HG03064 (cell line): ENCODE data around the gene IRX6.

Experiments used
- ATAC-seq: cut with Tn5 transposase; IDR thresholded peaks from one replicate; pipeline ENCODE4 v1.9.1; 2021; ENCODE audit warnings: low read depth; ENCODE audit not compliant: unreplicated experiment

Gene IRX6

DNA sequence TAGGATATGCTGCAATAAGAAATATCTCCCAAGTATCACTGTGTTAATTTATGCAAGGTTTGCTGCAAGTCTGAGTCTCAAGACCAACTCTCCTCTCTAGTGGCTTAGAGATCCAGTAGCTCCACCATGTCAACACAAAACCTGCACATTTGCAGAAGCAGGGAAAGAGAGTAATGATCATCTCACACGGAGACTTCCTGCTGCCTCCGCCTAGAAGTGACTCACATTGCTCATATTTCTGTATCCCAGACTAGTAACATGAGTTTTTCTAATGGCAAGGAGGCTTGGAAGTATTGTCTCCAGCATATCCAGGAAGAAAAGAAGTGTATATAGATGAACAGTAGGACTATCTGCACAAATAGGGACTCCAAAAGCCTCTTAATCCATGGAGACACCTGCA, 15.0 kb upstream of the IRX6 start:
- no peak for ATAC-seq

DNA sequence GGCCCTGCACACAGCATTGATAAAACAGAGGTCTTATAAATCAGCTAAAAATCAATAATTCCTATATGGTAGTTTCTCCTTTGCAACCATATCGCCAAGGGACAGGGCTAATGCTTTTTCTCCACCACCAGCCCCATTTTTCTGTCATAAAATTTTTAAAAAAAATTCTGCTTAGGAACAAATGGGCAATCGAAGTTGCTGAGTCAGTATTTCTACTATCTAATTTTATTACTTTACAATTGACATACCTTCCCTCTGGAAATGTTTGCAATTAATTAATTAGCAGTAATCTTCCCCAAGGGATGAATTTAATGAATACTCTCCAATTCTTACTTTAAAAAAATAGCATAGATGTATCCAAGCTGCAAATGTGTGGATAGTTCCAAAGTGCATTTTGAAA, 1.7 kb upstream of the IRX6 start:
- ATAC-seq, result no peak

DNA sequence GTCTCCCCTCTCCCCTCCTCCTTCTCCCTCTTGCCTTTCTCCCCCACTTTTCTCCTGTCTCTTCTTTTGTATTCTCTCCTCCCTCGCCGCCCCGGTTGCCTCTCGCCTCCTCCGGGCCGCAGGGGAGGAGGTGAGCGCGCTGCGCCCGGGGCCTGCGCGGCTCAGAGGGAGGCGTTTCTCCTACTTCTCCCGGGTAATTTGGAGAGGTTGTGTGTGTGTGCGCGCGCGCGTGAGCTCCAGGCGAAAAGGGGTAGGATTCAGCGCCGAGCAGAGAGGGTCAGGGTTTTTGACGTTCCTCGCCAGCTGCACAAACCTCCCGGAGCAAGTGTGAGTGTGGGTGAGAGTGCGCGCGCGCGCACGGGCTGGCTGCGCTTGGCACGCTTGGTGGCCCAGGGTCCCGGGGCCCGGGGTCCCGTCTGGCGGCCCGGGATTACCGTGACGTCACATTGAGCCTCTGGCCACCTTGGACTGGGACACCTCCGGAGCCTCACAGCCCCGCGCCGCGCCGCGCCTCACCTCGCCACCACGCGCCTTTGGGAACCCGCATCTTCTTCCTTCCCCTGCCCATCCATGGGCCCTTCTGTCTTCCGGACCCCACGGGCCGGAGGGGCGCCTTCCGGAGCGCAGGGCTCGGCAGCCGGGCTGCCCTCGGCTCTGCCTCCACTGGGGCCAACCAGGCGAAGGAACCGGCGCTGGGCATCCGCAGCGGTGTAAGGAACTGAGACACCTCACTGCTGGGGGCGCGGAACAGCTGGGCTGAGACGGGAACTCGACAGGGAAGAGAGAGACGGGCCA, 479 bp downstream of the IRX6 start:
- ATAC-seq, result no peak

DNA sequence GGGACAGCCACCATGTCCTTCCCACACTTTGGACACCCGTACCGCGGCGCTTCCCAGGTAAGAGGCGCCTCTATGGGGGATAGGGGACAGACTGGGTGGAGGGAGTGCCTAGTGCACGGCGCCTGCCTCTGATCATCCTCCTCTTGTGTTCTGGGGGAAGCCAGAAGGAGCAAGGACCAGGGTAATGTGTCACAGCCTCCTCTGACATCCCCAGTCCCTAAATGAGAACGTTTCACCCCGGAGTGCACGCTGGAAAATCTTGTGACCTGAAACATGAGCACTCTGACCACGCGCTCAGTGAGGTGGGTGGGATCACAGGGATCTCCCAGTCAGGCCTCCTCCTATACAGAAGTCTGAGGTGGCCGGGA, 1.1 kb downstream of the IRX6 start:
- no peak for ATAC-seq

DNA sequence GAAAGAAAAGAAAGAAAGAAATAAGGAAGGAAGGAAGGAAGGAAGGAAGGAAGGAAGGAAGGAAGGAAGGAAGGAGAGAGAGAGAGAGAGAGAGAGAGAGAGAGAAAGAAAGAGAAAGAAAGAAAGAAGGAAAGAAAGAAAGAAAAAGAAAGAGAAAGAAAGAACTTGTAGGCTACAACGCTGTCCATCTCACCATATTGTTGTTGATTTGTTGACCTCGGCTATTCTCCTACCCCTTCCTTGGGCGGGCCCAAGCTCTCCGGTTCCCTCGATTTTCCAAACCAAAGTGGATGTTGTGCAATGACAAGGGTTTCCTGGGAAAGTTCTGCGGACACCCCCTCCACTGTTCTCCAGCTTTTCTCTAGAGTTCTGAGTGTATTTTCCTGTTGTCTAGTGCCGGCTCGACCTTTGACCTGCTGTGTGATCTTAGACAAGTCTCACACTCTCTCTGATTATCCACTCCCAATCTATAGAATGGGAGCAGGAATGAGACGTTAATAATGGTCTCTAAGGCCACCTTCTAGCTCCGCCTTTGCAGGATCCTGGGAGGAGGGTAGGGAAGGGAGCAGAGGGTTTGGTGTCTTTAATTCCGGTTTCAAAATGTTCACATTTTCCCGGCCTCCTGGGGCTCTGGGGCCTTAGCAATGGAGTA, 1.6 kb downstream of the IRX6 start:
- no peak for ATAC-seq

DNA sequence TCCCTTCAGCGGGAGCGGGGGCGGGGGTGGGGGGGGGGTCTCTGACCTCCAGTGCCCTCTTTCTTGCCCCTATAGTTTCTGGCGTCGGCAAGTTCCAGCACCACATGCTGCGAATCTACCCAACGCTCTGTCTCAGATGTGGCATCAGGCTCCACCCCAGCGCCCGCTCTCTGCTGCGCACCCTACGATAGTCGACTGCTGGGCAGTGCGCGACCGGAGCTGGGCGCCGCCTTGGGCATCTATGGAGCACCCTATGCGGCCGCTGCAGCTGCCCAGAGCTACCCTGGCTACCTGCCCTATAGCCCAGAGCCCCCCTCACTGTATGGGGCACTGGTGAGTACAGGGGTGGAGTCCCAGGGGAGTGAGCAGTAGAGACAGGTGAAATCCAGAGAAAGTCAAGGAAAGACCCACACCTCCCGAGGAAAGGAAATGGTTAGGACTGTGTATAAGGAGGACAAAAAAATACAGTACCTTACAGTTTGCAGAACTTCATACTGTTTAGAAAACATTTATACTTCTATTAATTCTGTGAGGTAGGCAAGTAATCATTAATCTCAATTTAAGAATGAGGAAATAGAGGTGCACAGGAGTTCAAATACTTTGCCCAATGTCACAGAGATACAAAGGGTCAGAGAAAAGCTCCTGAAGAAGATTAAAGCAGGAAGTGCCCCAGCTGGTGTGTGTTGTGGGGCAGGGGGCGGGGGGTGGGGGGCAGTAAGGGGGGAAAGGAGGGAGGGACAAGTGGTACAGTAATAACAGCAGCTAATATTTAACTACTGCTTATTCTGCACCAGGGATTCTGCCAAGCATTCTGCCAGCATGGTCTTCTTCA, 2.5 kb downstream of the IRX6 start:
- no peak for ATAC-seq

DNA sequence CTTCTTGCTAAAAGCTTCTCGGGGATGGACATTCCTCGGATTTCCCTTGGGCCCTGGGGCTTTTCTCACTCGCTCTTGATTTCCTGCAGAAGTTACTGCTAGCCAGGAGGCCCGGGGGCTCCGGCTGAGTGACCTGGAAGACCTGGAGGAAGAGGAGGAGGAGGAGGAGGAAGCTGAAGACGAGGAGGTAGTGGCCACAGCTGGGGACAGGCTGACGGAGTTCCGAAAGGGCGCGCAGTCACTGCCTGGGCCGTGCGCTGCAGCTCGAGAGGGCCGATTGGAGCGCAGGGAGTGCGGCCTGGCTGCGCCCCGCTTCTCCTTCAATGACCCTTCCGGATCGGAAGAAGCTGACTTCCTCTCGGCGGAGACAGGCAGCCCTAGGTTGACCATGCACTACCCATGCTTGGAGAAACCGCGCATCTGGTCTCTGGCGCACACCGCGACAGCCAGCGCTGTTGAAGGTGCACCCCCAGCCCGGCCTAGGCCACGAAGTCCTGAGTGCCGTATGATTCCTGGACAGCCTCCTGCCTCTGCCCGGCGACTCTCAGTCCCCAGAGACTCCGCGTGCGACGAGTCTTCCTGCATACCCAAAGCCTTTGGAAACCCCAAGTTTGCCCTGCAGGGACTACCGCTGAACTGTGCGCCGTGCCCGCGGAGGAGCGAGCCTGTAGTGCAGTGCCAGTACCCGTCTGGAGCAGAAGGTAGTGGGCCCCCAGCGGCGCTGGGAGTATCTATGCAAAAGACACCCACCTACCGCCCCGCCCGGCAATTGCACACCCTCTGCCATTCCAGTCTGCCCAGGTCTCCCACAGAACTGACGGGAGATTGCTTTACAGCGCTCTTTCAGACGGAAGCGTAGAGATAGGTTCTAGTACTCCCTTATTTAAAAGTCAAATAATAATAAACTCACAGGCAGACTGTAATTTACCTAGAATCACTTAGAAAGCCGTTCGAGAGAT, 4.9 kb downstream of the IRX6 start:
- no peak for ATAC-seq

DNA sequence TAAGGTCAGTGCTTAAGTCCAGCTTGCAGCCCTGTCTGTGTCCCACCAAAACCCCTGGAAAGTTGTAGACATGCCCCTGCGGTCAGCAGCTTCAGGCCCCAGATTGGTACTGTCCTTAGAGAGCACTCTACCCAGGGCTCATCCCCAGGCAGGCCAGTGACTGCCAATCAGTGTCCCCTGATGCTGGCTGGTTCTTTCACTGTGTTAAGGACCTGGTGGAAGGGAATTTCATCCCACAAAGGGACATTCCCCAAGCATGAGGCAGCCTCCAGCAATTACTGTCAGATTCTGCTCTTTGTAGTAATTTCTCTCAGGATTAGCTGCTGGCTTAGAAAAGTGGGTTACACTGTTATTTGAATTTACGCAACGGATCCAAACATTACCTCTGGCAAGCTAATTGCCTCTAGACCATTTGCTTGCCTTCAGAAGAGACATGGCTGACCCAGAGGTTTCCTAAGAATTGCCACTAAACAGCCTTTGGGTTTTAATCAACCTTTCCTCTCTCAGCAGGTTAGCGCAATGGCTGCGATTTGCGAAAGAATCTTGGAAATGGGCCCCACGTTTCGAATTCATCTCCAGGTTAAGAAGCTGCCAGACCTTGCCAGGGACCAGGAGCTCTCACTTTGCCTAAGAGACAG, 5.9 kb downstream of the IRX6 start:
- no peak for ATAC-seq

DNA sequence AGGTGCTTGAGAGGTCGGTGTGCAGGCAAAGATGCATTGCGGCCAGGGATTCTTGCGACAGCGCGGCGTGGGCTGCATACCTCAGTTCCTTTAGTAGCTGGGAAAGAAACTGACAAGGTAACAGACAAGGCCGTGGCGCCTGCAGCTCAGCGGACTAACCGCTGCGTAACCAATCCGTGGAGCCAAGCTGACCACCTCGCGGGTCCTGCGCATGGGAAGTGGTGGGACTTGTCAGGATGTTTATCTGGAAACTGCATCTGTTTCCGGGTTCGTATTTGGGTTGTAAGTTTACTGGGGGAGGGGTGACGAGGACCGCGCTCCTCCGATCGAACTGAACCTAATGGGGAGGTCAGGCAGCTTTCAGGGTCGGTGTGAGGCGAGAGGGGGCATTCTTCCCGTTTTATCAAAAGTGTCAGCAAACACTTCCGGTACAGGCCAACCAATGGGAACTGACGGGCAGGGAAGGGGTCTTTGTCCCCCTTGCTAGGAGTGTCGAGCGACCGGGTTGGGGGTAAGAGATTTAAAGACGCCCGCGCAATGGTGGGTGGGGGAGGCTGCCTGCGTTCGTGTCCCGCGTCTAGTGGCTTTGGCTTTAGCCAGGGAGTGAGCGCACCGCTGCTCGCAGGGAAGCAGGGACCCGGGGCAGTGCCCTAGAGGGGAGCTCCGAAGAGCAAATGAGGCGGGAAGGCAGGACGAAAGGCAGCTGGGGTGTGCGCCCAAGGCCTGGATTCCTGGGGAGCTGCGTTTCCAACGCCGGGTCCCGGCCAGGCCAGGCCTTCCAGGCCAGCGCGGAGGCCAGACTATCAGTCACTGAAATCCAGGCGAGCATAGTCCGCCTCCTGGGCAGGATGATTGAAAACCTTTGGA, 7.0 kb downstream of the IRX6 start:
- ATAC-seq, result no peak

DNA sequence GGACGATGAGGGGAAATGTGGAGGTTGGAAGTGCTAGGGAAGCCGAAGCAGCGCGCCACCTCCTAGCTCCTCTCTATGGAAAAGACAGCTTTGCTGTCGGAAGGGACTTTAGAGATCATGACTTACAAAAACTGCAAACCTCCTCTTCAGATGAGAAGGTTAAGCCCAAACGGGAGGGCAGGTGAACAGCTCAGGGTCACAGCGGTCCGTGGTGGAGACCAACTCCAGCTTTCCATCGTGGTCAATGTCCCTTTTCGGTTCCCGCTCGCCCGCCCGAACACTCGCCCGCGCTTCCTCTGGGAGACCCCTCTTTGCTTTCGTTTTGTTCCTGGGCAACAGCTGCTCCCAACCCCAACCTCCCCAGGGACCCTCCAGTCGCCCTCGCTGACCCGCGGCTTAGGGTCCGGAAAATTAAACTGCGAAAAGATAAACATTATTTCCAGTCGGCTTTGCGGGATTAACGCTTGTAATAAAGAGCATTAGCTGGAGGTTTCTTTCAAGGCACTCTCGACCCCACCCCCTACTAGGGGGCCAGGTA, 7.7 kb downstream of the IRX6 start:
- no peak for ATAC-seq

DNA sequence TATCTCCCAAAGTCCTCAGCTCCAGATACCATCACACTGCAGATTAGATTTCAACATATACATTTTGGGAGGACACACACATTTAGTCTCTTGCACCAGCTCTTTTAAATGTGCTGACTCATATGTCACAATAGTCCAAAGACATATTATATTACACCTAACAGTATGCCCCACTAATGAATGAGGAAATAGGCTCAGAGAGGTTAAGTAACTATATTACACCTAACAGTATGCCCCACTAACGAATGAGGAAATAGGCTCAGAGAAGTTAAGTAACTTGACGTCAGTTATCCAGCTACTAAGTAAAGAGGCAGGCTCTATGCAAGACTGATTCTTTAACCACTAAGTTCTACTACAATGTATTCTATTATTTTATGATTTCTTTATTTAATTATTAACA, 9.7 kb downstream of the IRX6 start:
- ATAC-seq, result no peak

DNA sequence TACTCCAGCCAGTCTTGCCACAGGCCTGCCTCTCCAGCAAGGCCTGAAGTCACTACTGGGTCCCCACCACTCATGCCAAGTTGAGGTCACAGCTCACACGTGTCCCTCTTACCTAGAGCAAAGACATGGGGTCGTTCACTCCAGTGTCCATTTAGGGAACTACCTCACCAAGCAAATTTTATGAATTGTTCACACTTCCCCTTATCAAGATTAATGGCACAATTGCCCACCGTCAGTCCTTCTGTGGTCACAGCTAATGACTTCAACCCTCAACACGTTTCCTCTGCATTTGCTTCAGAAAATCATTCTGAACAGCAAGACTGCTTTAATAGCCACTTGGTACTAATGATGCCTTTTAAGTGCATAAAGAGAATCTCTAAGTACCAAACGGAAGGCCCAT, 14.6 kb downstream of the IRX6 start:
- ATAC-seq, result no peak

DNA sequence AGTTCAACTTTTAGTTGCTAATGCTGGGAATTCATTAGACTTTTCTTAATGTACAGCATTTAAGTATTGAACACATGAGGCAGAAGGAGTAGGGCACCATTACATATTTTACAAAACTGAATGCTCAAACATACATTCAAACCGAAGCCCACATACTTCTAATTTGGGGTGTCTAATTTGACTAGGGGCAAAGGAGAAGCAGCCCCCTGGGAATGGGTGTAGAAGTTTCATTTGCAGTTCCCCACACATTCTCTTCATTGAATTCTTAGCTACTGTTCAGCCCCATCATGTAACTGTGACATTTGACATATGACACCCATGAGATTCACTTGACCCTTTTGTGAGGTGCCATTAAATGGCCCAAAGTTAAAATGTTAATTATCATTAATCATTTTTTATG, 16.4 kb downstream of the IRX6 start:
- ATAC-seq, result no peak

DNA sequence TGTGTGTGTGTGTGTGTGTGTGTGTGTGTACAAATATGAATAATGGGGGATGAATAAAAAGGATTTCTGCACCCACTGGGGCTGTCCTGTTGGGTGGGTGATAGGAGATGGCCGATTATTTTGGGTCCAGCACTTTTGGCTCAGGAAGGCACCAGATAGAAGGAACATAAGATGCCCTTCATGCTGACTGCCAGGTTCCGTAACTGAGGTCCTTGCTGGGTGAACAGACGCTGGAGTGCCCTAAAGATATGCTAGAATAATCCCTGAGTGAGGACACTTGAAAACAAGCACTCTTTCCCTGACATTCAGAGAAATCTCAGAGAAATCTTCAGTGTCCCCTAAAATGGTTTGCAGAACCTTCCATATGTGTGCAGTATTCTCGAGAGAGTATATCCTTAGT, 17.7 kb downstream of the IRX6 start:
- no peak for ATAC-seq

DNA sequence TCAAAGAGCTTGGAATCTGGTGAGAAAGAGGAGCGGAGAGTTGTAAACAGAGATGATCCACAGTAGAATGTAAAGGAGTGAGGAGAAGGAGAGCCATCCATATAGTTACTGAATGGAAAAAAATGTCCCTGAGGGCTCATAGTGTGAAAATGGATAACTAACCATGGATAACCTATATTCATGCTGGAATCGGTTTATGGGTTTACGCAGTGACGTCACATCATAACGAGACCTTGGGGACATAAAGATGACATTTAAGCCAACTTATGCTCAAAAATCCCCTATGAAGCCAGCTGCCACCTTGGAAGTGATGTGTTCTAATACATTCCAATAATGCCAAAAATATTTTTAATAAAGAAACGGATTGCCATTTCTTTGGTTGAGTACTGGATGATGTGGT, 22.5 kb downstream of the IRX6 start:
- ATAC-seq, result no peak

DNA sequence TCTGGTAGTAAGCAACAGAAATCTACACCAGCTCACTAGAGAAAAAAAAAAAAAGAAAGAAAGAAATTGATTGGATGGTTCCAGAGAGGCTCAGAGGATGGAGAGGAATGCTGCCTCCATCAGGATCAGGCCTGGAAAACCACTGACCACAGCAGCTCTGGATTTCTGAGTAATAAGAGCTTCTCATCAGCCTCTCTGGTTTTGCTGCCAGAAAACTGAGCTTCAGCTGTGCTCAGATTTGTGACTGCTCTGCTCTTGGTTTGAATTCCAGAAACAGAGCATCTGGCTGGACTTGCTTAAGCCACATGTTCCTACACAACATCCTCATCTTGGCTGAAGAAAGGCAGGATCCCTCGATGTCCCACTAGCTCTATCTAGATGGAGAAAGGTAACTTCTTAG, 25.9 kb downstream of the IRX6 start:
- ATAC-seq, result no peak

DNA sequence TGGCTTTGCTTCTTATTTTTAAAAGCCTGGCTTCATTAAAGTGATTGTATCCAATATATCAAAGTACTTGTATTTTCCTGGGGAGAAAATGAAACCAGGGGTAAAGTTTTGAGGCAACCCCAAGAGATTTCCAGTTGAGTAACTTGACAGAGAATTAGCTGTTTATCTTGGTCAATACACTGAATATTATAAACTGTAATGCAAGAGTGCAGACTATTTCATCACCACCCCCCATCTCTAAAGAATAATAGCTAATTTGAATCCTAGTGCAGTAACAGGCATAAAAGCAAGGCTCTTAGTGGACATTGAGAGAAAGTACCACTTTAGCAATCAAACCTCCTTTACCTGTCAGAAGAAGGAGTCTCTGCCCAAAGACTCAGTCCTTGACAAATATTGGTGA, 27.0 kb downstream of the IRX6 start:
- ATAC-seq, result no peak

DNA sequence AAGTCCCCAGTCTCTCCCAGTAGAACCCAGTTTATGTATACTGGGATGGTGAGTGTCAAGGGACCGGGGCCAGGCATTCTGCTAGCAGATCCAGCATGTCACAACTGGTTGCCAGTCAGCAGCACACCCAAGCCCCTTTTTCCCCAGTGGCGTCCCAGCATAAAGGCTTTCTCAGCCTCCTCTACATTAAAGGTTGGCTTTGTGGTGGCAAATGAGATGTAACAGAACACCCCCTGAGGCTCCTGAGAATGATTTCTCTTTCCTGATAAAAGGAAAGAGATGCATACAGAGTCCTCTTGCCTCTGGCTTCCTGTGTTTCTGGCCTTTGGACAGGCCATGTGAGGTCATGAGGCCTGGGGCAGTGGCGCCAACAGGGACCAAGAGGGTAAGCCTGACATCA, 27.9 kb downstream of the IRX6 start:
- no peak for ATAC-seq

DNA sequence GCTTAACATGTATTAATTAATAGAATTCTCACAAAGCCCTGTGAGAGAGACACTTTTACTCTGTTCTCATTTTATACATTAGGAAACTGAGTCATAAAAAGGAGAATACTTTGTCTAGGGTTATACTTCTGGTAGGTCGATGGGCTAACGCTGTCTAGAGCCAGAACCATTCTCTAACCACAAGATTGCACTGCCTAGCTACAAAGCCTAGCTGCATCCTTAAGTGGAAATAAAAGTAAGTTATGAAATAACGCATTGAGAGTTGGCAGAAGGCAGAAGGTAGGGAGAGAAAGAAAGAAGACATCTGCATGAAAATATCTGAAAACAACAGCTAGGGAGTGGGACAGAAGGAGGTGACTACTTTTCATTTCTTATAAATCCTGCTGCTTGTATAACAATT, 33.2 kb downstream of the IRX6 start:
- no peak for ATAC-seq
